NB4 (cell line): Measurements from ENCODE around the gene NFE2L2.

Experiments
- POLR2A ChIP-seq: IDR thresholded peaks from 2 replicates; pipeline ENCODE4 v1.6.1; 2011; ENCODE audit warnings: mild to moderate bottlenecking; ENCODE audit not compliant: insufficient read length; ENCODE audit errors: extremely low read depth
- TF ChIP-seq, protein P1 (sequence below): IDR thresholded peaks from one replicate; pipeline ENCODE4 v1.5.1; 2012; ENCODE audit warnings: low read depth, low read length

DNA sequence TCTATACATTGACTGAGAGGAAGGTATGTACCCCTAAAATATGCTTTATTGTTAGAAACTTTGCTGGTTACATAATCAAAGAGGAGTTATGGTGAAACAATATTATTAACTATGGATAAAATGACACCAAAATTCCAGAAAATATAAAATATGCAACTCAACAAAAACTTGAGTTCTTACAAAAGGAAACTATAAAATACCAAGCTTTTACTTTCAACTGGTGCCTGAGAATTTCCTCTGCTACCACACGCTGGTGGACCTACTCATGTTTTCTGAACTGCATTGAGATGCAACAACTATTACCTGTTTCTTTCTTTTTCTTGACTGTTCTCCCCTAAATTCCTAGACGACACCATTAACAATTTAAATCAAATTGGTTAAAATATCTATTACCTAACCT lies 8.2 kb upstream of the NFE2L2 start:
- TF ChIP-seq, protein P1, sequence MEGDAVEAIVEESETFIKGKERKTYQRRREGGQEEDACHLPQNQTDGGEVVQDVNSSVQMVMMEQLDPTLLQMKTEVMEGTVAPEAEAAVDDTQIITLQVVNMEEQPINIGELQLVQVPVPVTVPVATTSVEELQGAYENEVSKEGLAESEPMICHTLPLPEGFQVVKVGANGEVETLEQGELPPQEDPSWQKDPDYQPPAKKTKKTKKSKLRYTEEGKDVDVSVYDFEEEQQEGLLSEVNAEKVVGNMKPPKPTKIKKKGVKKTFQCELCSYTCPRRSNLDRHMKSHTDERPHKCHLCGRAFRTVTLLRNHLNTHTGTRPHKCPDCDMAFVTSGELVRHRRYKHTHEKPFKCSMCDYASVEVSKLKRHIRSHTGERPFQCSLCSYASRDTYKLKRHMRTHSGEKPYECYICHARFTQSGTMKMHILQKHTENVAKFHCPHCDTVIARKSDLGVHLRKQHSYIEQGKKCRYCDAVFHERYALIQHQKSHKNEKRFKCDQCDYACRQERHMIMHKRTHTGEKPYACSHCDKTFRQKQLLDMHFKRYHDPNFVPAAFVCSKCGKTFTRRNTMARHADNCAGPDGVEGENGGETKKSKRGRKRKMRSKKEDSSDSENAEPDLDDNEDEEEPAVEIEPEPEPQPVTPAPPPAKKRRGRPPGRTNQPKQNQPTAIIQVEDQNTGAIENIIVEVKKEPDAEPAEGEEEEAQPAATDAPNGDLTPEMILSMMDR: no peak
- TF ChIP-seq POLR2A: no peak
